OCI-LY1 (cell line): ENCODE results near the gene FILIP1L.

ENCODE experiments used
- CTCF ChIP-seq: fragments of 200-600 bp; sonication (generic), shearing (Covaris generic); IDR thresholded peaks from 2 replicates; pipeline ENCODE4 v1.5.1; 2017; ENCODE audit warnings: mild to moderate bottlenecking, antibody characterized with exemption, low read length, moderate library complexity, mixed read lengths
- EZH2 ChIP-seq: fragments of 200-600 bp; sonication (generic), shearing (Covaris generic); IDR thresholded peaks from 2 replicates; pipeline ENCODE4 v1.8.0; 2017; ENCODE audit warnings: borderline replicate concordance, mixed run types, mild to moderate bottlenecking, antibody characterized with exemption, low read length, moderate library complexity, mixed read lengths

GRCh38 chr3:100163787-100164186 is 49.5 kb upstream of the FILIP1L start:
- TF ChIP-seq CTCF (no peak), EZH2 (no peak)
